GM12878 (cell line): Measurements from ENCODE around the gene CAPN10. TPM values are rescaled to one million over a fixed set of nuclear protein-coding genes. Genes with fewer than 3 reads are reported as not detected.

ENCODE experiments used
- ATAC-seq: fragments of 200-7000 bp; cut with Tn5 transposase; 3 replicates; pipeline ENCODE4 v1.9.1; 2020; ENCODE audit warnings: mild to moderate bottlenecking, moderate library complexity
- BruUV-seq: library from RNA; stranded (reverse); fragments of 400-500 nt; replicated peaks from 2 replicates; lab custom pipeline; 2021; lab: Mats Ljungman, UMichigan
- CTCF ChIA-PET: fragments of 300-600 bp; sonication (Branson Sonifier 250); formaldehyde crosslinking; extraction: SDS; loops from one replicate; lab custom pipeline; 2021; ENCODE audit warnings: inconsistent platforms; lab: Yijun Ruan, JAX
- POLR2A ChIA-PET: fragments of 350-600 bp; formaldehyde crosslinking; extraction: SDS; loops from one replicate; lab custom pipeline; 2021; ENCODE audit warnings: inconsistent platforms; lab: Charles Lee
- RAD21 ChIA-PET: fragments of 300-600 bp; sonication (Branson Sonifier 250); formaldehyde crosslinking; loops from one replicate; lab custom pipeline; 2023; ENCODE audit warnings: antibody characterized with exemption; ENCODE audit not compliant: unreplicated experiment; lab: Charles Lee
- SMC1A ChIA-PET: fragments of 300-600 bp; sonication (Branson Sonifier 250); formaldehyde crosslinking; loops from one replicate; lab custom pipeline; 2023; ENCODE audit not compliant: unreplicated experiment, uncharacterized antibody; lab: Charles Lee
- DNase-seq: peaks from one replicate; pipeline ENCODE4 v3.0.0-alpha.2; 2011; ENCODE audit warnings: low read depth, low spot score
- FAIRE-seq: peaks from 3 replicates; lab custom pipeline; 2011; peaks lifted over from hg19 to GRCh38; lab: Jason Lieb, UNC
- H2AFZ ChIP-seq: 2 replicates; pipeline ENCODE4 v1.6.0; 2011; ENCODE audit warnings: low read depth, low read length, control low read depth; ENCODE audit not compliant: control insufficient read depth
- H3K27ac ChIP-seq: 2 replicates; pipeline ENCODE4 v1.5.1; 2011; ENCODE audit warnings: control low read depth; ENCODE audit not compliant: control insufficient read depth, insufficient read depth
- H3K27me3 ChIP-seq, 2 experiments: replicated peaks in 1 of 2; 2 replicates each; pipeline versions ENCODE4 v1.6.0 to v1.6.1; 2011; ENCODE audit warnings: low read length in 1 of 2; ENCODE audit not compliant: control insufficient read depth in 2 of 2, insufficient read depth in 2 of 2
- H3K36me3 ChIP-seq, 2 experiments: 2 replicates each; pipeline ENCODE4 v1.5.1; 2011; ENCODE audit warnings: low read length in 1 of 2; ENCODE audit not compliant: control insufficient read depth in 2 of 2, insufficient read depth in 2 of 2
- H3K4me1 ChIP-seq: 2 replicates; pipeline ENCODE4 v1.6.1; 2011; ENCODE audit warnings: mild to moderate bottlenecking, low read length, moderate library complexity, mixed read lengths; ENCODE audit not compliant: control insufficient read depth, insufficient read depth
- H3K4me2 ChIP-seq: 2 replicates; pipeline ENCODE4 v1.6.0; 2011; ENCODE audit warnings: control low read depth; ENCODE audit not compliant: control insufficient read depth, insufficient read depth
- H3K4me3 ChIP-seq: fragments of 200-600 bp; sonication (generic); 2 replicates; pipeline ENCODE4 v1.5.1; 2016
- H3K79me2 ChIP-seq: 2 replicates; pipeline ENCODE4 v1.6.0; 2011; ENCODE audit warnings: low read length; ENCODE audit not compliant: control insufficient read depth, insufficient read depth
- H3K9ac ChIP-seq: 2 replicates; pipeline ENCODE4 v1.8.0; 2011; ENCODE audit warnings: low read length, control low read depth, mixed read lengths; ENCODE audit not compliant: control insufficient read depth, insufficient read depth
- H3K9me3 ChIP-seq: replicated peaks from 3 replicates; pipeline ENCODE4 v1.5.1; 2011; ENCODE audit warnings: mild to moderate bottlenecking, low read length; ENCODE audit not compliant: control insufficient read depth, insufficient read depth
- H4K20me1 ChIP-seq: 2 replicates; pipeline ENCODE4 v1.6.0; 2011; ENCODE audit not compliant: control insufficient read depth, insufficient read depth
- ATF3 ChIP-seq: IDR thresholded peaks from 2 replicates; pipeline ENCODE4 v1.6.1; 2011; ENCODE audit warnings: low read depth, mild to moderate bottlenecking, low read length, moderate library complexity, borderline replicate concordance; ENCODE audit errors: extremely low read depth
- ATF7 ChIP-seq: fragments of 450-650 bp; IDR thresholded peaks from 2 replicates; pipeline ENCODE4 v1.6.1; 2016; ENCODE audit warnings: low read depth, mild to moderate bottlenecking
- BACH1 ChIP-seq: fragments of 450-650 bp; IDR thresholded peaks from 2 replicates; pipeline ENCODE4 v1.6.1; 2017; ENCODE audit warnings: mild to moderate bottlenecking, borderline replicate concordance
- CHD2 ChIP-seq: IDR thresholded peaks from 2 replicates; pipeline ENCODE4 v1.6.1; 2011; ENCODE audit warnings: low read depth, low read length, improper control_type of control experiment, borderline replicate concordance
- FOS ChIP-seq: IDR thresholded peaks from 3 replicates; pipeline ENCODE4 v1.6.1; 2011; ENCODE audit warnings: borderline replicate concordance; ENCODE audit not compliant: insufficient read length; ENCODE audit errors: extremely low read depth
- FOXK2 ChIP-seq: fragments of 450-650 bp; IDR thresholded peaks from 2 replicates; pipeline ENCODE4 v1.6.1; 2017; ENCODE audit warnings: mild to moderate bottlenecking, moderate library complexity
- FOXM1 ChIP-seq: IDR thresholded peaks from 2 replicates; pipeline ENCODE4 v1.6.1; 2012; ENCODE audit warnings: low read depth, mild to moderate bottlenecking, inconsistent platforms, low read length, moderate library complexity
- GATAD2B ChIP-seq: fragments of 450-650 bp; conservative IDR thresholded peaks from 2 replicates; pipeline ENCODE4 v1.6.1; 2017; ENCODE audit warnings: low read depth, mild to moderate bottlenecking, moderate library complexity
- HDAC2 ChIP-seq: fragments of 200-600 bp; sonication (generic); IDR thresholded peaks from 2 replicates; pipeline ENCODE4 v1.6.1; 2017
- KDM1A ChIP-seq: fragments of 200-600 bp; sonication (generic); IDR thresholded peaks from 2 replicates; pipeline ENCODE4 v1.6.1; 2016; ENCODE audit warnings: borderline replicate concordance
- NKRF ChIP-seq: fragments of 450-650 bp; conservative IDR thresholded peaks from 2 replicates; pipeline ENCODE4 v1.6.1; 2017; ENCODE audit warnings: mild to moderate bottlenecking, moderate library complexity
- POU2F2 ChIP-seq: IDR thresholded peaks from 3 replicates; pipeline ENCODE4 v1.6.1; 2011; ENCODE audit warnings: low read depth, mild to moderate bottlenecking, low read length, borderline replicate concordance
- STAT3 ChIP-seq: IDR thresholded peaks from 2 replicates; pipeline ENCODE4 v1.6.1; 2011; ENCODE audit warnings: low read depth, low read length, improper control_type of control experiment
- WGBS: methylation state at CpG from one replicate; pipeline ENCODE4 v1.1.6; 2016; ENCODE audit warnings: low lambda C conversion rate; ENCODE audit not compliant: insufficient replicate concordance, insufficient coverage; ENCODE audit errors: missing lambda C conversion rate; 5-methylcytosine and 5-hydroxymethylcytosine counted together
- in situ Hi-C: fragments of 300-500 bp; cut with MboI; formaldehyde crosslinking; loops from 9 replicates; pipeline ENCODE4 v1.14.3; 2018; ENCODE audit warnings: mixed read lengths
- intact Hi-C: fragments of 100-400 bp; cut with micrococcal nuclease; formaldehyde crosslinking; loops from one replicate; pipeline ENCODE4 v1.14.2; 2022; ENCODE audit not compliant: unreplicated experiment
- polyA plus RNA-seq, 11 experiments: library from polyadenylated mRNA; depleted of rRNA in 4 of 11; unstranded in 6 of 11; stranded (reverse) in 5 of 11; fragments of >200 nt; fragmentation: Nextera tagmentation in 4 of 11; fragmentation: Illumina TruSeq in 1 of 11; extraction: Ambion mirVana in 4 of 11; extraction: Trizol in 1 of 11; gene quantifications; 1 replicate in 1 of 11; 2 replicates in 10 of 11; pipeline versions ENCODE4 v1.2.1 to v1.2.3, GENCODE V29; 2011 to 2016; ENCODE audit warnings: inconsistent platforms in 2 of 11, missing spikeins in 2 of 11, low read depth in 1 of 11
- total RNA-seq, 4 experiments: library from RNA; depleted of rRNA in 3 of 4; stranded (reverse); fragments of >200 nt in 3 of 4; fragmentation: Illumina TruSeq in 1 of 4; extraction: Trizol in 1 of 4; gene quantifications; 2 replicates each; pipeline versions ENCODE4 v1.2.1 to v1.2.3, GENCODE V29; 2013 to 2021

CAPN10 gene
- total and polyA plus RNA-seq, 10 of the 15 experiments (the other 5 are each of a cell fraction or from before 2014, with no cell fraction given), result 0.37 to 40.6 (median 17.5) TPM

GRCh38 chr2:240589375-240589774 lies 2.8 kb downstream of the CAPN10 start:
- Histone ChIP-seq H3K4me2 (no peak overlapping the region), H4K20me1 (no peaks in the 10 kb centered on the region; the same call in 1 of the 2 replicates), H2AFZ (no peak overlapping the region), H3K4me3 (no peak overlapping the region), H3K27ac (no peak overlapping the region), H3K27me3 (no peaks in the 10 kb centered on the region), H3K79me2 (peaks cover 38% of the 10 kb centered on the region), H3K4me1 (peaks cover 20% of the 10 kb centered on the region), H3K9ac (no peak overlapping the region), H3K9me3 (no peaks in the 10 kb centered on the region), H3K36me3 (peaks cover 2 to 8% of the 10 kb centered on the region in 2 experiments; a peak in 3 of 4 replicates)
- no TSS peak for BruUV-seq
- ChIA-PET CTCF (interaction anchor here (1.1 to 11.9 kb wide), 6 partner anchors 9 to 75 kb away, joined by 3 to 196 read pairs (median 6); partner anchors contain the start of genes ANKMY1 and DUSP28), POLR2A (interaction anchor here (6.7 kb wide), 1 partner anchor 25 kb away, joined by 233 read pairs; the partner anchor contains the start of gene DUSP28), SMC1A (interaction anchor here (2.2 to 6.4 kb wide), 2 partner anchors 28 to 75 kb away, joined by 13 to 124 read pairs; partner anchors contain the start of genes ANKMY1 and DUSP28), RAD21 (interaction anchor here (6.2 to 10.9 kb wide), 2 partner anchors 27 to 75 kb away, joined by 49 to 206 read pairs; partner anchors contain the start of genes ANKMY1 and DUSP28)
- intact Hi-C loops (no loop called here), in situ Hi-C loops (no loop called here)
- DNase-seq, result no peak
- TF ChIP-seq GATAD2B (no peak), FOXM1 (no peak), FOS (no peak)
- WGBS, result 89% methylated on average over 13 of the region's 14 CpGs
- FAIRE-seq, result no peak
- no peak for ATAC-seq

GRCh38 chr2:240589850-240590525 lies 3.5 kb downstream of the CAPN10 start:
- DNase-seq (no peak), ATAC-seq (no peak), FAIRE-seq (no peak)
- Histone ChIP-seq H3K9me3 (no peaks in the 10 kb centered on the region), H3K27ac (no peak overlapping the region), H3K4me2 (no peak overlapping the region), H3K4me3 (no peak overlapping the region), H2AFZ (no peak overlapping the region), H3K36me3 (peaks cover 2 to 11% of the 10 kb centered on the region in 2 experiments; a peak in 3 of 4 replicates), H3K4me1 (peaks cover 17% of the 10 kb centered on the region), H3K9ac (no peak overlapping the region), H3K79me2 (peaks cover 35% of the 10 kb centered on the region), H3K27me3 (no peaks in the 10 kb centered on the region), H4K20me1 (no peaks in the 10 kb centered on the region; the same call in 1 of the 2 replicates)
- SMC1A ChIA-PET, result no interaction called here
- POLR2A ChIA-PET, result no interaction called here
- intact Hi-C loops, result no loop called here
- 87% methylated on average over 16 of the region's 16 CpGs for WGBS
- in situ Hi-C loops, result no loop called here
- RAD21 ChIA-PET, result interaction anchor here (6.2 to 10.9 kb wide), 2 partner anchors 28 to 75 kb away, joined by 49 to 206 read pairs; partner anchors contain the start of genes ANKMY1 and DUSP28
- CTCF ChIA-PET, result interaction anchor here (1.1 to 11.9 kb wide), 5 partner anchors 10 to 76 kb away, joined by 3 to 196 read pairs (median 7); partner anchors contain the start of genes ANKMY1 and DUSP28
- BruUV-seq, result no TSS peak
- TF ChIP-seq CHD2, result no peak
- no peak for TF ChIP-seq POU2F2
- TF ChIP-seq ATF7, result no peak
- no peak for TF ChIP-seq NKRF
- no peak for TF ChIP-seq BACH1
- TF ChIP-seq HDAC2, result no peak
- TF ChIP-seq STAT3, result no peak
- no peak for TF ChIP-seq FOXK2
- TF ChIP-seq KDM1A, result no peak
- no peak for TF ChIP-seq ATF3
